C4-2B (cell line): ENCODE results near the gene GLB1L2.

Experiments
- H3K27ac ChIP-seq: fragments of 450-650 bp; 2 replicates; pipeline ENCODE4 v1.5.1; 2017
- CTCF ChIP-seq: fragments of 450-650 bp; conservative IDR thresholded peaks from 2 replicates; pipeline ENCODE4 v1.5.1; 2017; ENCODE audit warnings: mild to moderate bottlenecking
- ZFX ChIP-seq: fragments of 450-650 bp; IDR thresholded peaks from 2 replicates; pipeline ENCODE4 v1.6.1; 2017

GLB1L2 gene

GRCh38 chr11:134330611-134331353 is 1.0 kb upstream of the GLB1L2 start:
- TF ChIP-seq ZFX (no peak), CTCF (no peak)
- no peak overlapping the region for H3K27ac ChIP-seq

GRCh38 chr11:134332189-134332631 is 422 bp downstream of the GLB1L2 start:
- peak overlapping the region; percentile 64 for H3K27ac ChIP-seq
- TF ChIP-seq ZFX (peak; percentile 42), CTCF (peak; percentile 44)

- peak overlapping the region; percentile 64 for H3K27ac ChIP-seq
- no peak for TF ChIP-seq ZFX
- TF ChIP-seq CTCF: no peak
These were observed 994 bp downstream of the GLB1L2 start for GRCh38 chr11:134332782-134333181.

GRCh38 chr11:134333312-134333711 is 1.5 kb downstream of the GLB1L2 start:
- no peak overlapping the region for H3K27ac ChIP-seq
- TF ChIP-seq CTCF: no peak
- no peak for TF ChIP-seq ZFX

- no peak overlapping the region for H3K27ac ChIP-seq
- TF ChIP-seq CTCF (no peak), ZFX (no peak)
These were observed 2.2 kb downstream of the GLB1L2 start for GRCh38 chr11:134333946-134334345.

- H3K27ac ChIP-seq: no peak overlapping the region
- TF ChIP-seq ZFX (no peak), CTCF (no peak)
These were observed 3.2 kb downstream of the GLB1L2 start for GRCh38 chr11:134334796-134335571.

- no peak overlapping the region for H3K27ac ChIP-seq
- no peak for TF ChIP-seq ZFX
- no peak for TF ChIP-seq CTCF
These were observed 5.3 kb downstream of the GLB1L2 start for GRCh38 chr11:134337051-134337450.
